ENCODE data around the gene CDH23.

The CDH23 gene

GRCh38 chr10:71572962-71573361, 176.2 kb downstream of the CDH23 start:
- TF ChIP-seq, protein P1, sequence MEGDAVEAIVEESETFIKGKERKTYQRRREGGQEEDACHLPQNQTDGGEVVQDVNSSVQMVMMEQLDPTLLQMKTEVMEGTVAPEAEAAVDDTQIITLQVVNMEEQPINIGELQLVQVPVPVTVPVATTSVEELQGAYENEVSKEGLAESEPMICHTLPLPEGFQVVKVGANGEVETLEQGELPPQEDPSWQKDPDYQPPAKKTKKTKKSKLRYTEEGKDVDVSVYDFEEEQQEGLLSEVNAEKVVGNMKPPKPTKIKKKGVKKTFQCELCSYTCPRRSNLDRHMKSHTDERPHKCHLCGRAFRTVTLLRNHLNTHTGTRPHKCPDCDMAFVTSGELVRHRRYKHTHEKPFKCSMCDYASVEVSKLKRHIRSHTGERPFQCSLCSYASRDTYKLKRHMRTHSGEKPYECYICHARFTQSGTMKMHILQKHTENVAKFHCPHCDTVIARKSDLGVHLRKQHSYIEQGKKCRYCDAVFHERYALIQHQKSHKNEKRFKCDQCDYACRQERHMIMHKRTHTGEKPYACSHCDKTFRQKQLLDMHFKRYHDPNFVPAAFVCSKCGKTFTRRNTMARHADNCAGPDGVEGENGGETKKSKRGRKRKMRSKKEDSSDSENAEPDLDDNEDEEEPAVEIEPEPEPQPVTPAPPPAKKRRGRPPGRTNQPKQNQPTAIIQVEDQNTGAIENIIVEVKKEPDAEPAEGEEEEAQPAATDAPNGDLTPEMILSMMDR (IDR thresholded peaks at IDR 0.05; ENCODE audit: insufficient read depth, low read depth, low read length, missing control alignments): no peak
- no peak for DNase-seq (ENCODE audit: low read depth)
- H3K4me3 ChIP-seq (ENCODE audit: low read length): no peak overlapping the region

GRCh38 chr10:71573562-71574518, 177.1 kb downstream of the CDH23 start:
- DNase-seq (ENCODE audit: low read depth): no peak
- H3K4me3 ChIP-seq (ENCODE audit: low read length): no peak overlapping the region
- TF ChIP-seq, protein P1 (IDR thresholded peaks at IDR 0.05; ENCODE audit: insufficient read depth, low read depth, low read length, missing control alignments): no peak

DNA sequence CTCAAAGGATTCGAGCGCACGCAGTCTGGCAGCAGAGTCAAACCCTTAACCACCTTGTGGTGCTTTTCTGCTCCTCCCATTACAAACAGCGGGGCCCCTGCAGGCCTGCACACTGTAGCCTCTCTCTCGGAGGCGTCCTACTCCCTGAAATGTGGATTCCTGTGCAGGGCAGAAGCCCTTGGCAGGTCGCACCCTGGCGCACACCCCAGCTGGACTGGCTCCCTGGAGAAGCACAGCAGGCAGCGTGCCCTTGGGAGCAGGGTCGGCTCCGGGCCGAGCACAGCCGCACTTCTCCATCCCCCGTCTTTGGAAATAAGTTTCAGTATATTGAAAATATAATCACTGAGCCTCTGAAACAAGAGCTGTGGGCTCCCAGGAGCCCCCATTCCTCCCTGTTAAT, 178.7 kb downstream of the CDH23 start:
- no peak for DNase-seq (ENCODE audit: low read depth)
- TF ChIP-seq, protein P1 (IDR thresholded peaks at IDR 0.05; ENCODE audit: insufficient read depth, low read depth, low read length, missing control alignments): no peak
- no peak overlapping the region for H3K4me3 ChIP-seq (ENCODE audit: low read length)

- TF ChIP-seq, protein P1 (IDR thresholded peaks at IDR 0.05; ENCODE audit: insufficient read depth, low read depth, low read length, missing control alignments): no peak
- no peak for DNase-seq (ENCODE audit: low read depth)
- H3K4me3 ChIP-seq (ENCODE audit: low read length): no peak overlapping the region
These were observed 179.4 kb downstream of the CDH23 start for GRCh38 chr10:71575934-71576801.

DNA sequence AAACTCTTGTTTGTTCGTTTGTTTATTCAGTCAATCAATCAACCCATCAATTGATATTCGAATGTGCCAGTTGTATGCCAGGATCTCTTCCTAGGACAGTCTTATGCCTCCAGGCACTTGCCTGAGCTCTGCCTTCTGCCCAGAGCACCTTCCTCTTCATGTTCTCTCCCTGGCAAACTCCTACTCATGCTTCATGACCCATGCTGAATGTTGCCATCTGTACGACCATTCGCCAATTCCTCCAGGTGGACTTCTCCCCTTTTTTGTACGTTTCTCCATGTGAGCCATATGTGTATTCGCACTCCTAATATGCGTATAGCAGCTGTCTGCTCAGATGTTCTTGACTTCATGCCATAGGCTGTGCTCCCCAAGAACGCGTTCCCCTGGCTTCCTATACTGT, 180.1 kb downstream of the CDH23 start:
- no peak for DNase-seq (ENCODE audit: low read depth)
- TF ChIP-seq, protein P1 (IDR thresholded peaks at IDR 0.05; ENCODE audit: insufficient read depth, low read depth, low read length, missing control alignments): no peak
- no peak overlapping the region for H3K4me3 ChIP-seq (ENCODE audit: low read length)

GRCh38 chr10:71577345-71577744, 180.6 kb downstream of the CDH23 start:
- DNase-seq (ENCODE audit: low read depth): no peak
- TF ChIP-seq, protein P1 (IDR thresholded peaks at IDR 0.05; ENCODE audit: insufficient read depth, low read depth, low read length, missing control alignments): no peak
- no peak overlapping the region for H3K4me3 ChIP-seq (ENCODE audit: low read length)

All from epithelial cell of esophagus (primary cell).